ENCODE measurements around the gene SRRT.
A peak's percentile ranks its signal among the peaks of the same experiment; 100 is the strongest.
"Not testable (repeated sequence)": the region's sequence is repeated elsewhere in the genome, so short reads cannot be mapped to it uniquely, and the experiment has no call there.

Gene SRRT

GRCh38 chr7:100895956-100896731 is 21.2 kb downstream of the SRRT start:
- DNase-seq, result no peak

DNA sequence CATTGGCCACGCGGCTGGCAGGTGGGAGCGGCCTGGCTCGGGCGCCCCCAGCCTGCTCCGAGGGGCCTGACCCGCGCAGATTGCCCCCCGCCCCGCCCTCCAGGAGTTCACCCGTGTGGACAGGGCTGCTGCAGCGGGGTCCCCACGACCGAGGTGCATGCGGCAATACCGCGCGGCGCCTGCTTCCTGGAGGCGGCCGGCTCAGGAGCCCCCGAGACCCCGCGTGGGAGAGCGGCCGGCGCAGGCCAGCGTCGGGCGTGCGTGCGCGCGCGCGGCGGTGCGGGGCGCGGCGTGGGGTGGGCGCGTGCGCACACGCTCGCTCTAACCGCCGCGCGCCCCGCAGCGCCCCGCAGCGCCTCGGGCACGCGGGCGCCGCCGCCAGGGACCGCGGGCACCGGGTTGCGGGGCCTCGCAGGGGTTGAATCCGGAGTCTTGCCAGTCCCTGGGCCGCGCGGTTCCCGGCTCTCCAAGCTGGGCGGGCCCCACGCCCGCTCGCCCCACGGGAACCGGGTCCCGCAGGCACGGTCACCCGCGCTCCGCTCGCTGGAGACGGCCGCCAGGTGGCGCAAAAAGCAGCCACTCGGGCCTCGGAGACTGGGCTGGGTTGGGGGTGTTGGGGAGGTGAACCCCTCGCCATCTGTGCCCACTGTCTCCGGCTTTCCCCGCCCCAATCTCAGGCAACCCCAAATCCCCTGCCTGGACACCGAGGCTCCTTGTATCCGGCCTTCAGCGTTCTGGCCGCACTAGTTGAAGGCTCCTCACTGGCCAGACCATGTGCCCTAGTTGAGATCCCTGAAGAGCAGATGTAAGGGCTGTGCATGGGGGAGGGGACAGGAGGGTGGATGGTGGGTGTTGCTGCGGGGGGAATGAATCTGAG is 22.1 kb downstream of the SRRT start:
- DNase-seq, result peak; percentile 7

- no peak for DNase-seq
Measured at GRCh38 chr7:100897772-100898454, 23.0 kb downstream of the SRRT start.

DNA sequence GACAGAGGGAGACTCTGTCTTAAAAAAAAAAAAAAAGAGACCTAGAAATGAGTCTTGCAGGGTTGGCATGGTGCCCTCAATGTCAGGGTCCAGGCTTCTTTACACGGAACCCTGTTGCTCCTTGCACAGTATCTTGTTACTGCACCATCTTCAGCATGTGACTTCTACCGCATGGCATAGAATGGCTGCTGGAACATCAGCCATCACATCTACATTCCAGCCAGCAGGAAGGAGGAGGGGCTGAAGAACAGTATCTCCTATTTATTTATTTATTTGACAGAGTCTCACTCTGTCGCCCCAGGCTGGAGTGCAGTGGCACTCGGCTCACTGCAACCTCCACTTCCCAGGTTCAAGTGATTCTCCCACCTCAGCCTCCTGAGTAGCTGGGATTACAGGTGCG is 24.5 kb downstream of the SRRT start:
- no peak for DNase-seq

- no peak for DNase-seq
Measured at GRCh38 chr7:100900978-100901377, 26.1 kb downstream of the SRRT start.

GRCh38 chr7:100901921-100902332 is 27.0 kb downstream of the SRRT start:
- DNase-seq, result no peak

DNA sequence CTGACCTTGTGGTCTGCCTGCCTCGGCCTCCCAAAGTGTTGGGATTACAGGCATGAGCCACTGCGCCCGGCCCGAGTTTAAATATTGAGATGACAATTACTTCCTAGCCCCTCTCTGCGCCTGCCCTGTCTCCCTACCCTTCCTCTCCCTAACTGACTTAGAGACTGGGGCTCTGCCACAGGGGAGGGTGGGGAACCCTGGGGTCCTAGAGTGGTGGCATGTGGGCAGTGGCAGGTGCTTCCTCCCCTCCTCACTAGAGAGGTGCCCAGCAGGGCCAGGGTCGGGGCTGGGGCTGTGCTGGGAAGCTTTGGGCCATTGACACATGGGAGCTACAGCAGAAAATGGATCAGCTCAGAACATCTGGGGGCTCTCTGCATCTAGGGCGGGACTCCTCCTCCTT is 27.7 kb downstream of the SRRT start:
- no peak for DNase-seq

GRCh38 chr7:100908512-100908911 is 33.6 kb downstream of the SRRT start:
- DNase-seq, result no peak

DNA sequence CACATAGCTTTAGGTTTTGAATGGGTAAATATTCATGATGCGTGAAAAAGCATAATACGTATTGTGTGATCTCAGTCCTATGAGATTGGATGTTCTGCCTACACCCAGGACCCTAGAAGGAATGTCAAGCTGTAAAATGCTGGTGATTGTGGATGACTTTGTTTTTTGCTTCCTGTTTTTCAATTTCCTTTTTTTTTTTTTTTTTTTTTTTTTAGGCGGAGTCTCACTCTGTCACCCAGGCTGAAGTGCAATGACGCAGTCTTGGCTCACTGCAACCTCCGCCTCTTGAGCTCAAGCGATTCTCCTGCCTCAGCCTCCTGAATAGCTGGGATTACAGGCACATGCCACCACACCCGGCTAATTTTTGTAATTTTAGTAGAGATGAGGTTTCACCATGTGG is 35.5 kb downstream of the SRRT start:
- DNase-seq, result not testable (repeated sequence)

DNA sequence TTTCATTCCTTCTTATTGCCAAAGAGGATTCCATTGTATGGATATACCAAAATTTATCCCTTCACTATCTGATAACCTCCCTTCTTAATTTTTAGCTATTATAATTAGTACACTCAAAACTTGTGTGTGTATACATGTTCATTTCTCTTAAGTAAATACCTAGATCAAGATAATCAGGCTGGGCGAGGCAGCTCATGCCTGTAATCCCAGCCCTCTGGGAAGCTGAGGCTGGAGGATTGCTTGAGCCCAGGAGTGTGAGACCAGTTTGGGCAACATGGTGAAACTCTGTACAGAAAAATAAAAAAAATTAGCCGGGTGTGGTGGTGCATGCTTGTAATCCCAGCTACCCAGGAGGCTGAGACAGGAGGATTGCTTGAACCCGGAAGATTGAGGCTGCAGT is 36.6 kb downstream of the SRRT start:
- no peak for DNase-seq

DNA sequence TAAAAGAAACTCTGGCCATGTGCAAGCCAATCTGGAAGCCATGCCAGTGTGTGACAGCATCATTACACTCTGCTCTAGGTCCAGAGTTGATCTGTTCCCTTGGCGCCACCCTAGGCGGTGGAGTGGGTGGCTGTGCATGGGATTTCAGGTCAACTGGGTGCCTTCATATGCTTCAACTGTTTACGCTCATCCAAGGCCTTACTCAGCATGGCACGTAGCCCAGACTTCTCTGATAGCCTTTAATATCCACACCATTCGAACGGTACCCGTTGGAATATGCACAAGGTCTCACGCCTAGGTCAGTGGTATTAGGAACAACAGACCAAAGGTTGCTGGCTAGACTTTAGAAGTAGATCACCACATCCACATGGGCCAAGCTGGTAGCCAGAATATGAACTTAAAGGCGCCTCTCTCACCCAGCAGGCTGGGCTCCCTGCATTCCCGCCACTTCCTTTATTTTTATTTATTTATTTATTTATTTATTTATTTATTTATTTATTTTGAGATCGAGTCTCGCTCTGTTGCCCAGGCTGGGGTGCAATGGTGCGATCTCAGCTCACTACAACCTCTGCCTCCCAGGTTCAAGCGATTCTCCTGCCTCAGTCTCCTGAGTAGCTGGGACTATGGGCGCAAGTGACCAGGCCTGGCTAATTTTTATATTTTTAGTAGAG is 39.4 kb downstream of the SRRT start:
- DNase-seq, result no peak

DNA sequence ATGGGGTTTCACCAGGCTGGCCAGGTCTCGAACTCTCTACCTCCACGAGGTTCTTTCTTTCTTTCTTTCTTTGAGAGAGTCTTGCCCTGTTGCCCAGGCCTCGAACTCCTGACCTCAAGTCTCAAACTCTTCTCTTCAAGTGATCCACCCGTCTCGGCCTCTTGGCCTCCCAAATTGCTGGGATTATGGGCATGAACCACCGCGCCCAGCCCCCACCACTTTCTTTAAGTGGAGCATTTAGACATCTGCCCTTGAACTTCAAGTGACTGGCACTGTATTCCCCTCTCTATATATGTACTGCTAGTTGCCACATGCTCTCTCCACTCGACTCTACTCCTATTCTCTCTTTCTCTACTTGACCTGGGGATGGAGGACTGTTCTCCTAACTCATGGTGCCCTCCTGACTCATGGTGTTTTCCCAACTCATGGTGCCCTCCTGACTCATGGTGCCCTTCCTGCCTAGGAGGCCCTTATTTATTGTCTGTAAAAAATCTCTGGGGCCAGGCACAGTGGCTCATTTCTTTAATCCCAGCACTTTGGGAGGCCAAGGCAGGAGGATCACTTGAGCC is 40.1 kb downstream of the SRRT start:
- no peak for DNase-seq

DNA sequence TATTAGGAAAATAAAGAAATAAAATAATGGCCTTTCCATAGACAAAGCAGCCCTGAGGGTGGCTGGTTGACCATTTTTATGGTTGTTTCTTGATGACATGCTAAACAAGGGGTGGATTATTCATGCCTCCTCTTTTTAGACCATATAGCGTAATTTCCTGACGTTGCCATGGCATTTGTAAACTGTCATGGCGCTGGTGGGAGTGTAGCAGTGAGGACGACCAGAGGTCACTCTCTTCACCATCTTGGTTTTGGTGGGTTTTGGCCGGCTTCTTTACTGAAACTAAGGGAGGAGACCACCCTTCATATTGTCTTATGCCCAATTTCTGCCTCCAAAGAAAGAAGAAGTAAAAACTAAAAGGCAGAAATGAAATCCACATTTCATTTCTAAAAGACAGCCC is 44.4 kb downstream of the SRRT start:
- DNase-seq, result not testable (repeated sequence)

GRCh38 chr7:100919779-100920437 is 45.0 kb downstream of the SRRT start:
- not testable (repeated sequence) for DNase-seq

DNA sequence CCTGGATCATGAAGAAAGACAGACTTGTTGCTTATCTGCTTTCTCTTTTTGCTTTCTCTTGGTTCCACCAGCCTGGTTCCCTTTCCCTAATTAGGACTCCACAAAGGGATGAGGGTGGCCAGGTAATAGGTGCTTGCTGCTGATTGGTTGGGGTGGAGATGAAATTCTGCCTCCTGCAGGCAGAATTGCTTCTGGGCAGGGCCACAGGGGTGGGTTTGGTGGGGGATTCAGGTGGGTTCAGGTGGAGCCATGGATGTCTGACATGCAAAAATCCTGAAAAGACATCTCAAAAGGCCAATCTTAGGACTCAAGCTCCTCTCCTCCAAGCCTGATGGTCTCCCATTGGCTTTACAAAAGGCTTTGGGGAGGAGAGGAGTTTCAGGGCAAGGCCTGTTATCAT is 46.1 kb downstream of the SRRT start:
- DNase-seq, result no peak

DNA sequence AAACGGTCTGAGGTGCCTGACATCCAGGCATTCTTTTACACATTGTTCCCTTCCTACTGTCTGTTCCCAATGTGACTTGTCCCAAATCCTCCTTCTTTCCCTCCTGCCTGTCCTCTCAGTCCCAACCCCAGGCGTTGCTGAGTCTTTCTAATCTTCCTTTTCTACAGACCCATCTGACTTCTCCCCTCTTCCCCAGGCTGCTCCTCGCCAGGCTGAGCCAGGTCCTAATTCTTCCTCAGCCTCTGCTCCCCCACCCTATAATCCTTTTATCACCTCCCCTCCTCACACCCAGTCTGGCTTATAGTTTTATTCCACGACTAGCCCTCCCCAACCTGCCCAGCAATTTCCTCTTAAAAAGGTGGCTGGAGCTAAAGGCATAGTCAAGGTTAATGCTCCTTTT is 48.7 kb downstream of the SRRT start:
- not testable (repeated sequence) for DNase-seq

- DNase-seq, result no peak
Measured at GRCh38 chr7:100929808-100930174, 54.9 kb downstream of the SRRT start.

DNA sequence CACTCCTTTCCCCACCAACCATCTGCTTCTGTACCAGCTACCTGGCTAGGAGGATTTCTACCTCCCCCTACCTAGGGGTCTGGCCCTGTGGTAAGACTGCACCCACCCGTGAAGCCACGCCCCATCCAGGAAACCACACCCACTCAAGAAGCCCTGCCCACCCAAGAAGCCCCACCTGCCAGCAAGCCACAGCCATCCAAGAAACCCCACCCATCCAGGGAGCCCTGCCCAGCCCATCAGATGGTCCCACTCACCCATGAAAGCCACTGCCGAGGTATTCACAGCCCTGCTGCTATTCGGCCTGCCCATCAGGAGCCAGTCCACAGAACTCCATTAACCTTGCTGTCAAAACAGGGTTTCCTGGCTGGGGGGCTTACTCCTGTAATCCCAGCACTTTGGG is 58.8 kb downstream of the SRRT start:
- DNase-seq, result no peak

- not testable (repeated sequence) for DNase-seq
Measured at GRCh38 chr7:100935381-100935780, 60.5 kb downstream of the SRRT start.

DNA sequence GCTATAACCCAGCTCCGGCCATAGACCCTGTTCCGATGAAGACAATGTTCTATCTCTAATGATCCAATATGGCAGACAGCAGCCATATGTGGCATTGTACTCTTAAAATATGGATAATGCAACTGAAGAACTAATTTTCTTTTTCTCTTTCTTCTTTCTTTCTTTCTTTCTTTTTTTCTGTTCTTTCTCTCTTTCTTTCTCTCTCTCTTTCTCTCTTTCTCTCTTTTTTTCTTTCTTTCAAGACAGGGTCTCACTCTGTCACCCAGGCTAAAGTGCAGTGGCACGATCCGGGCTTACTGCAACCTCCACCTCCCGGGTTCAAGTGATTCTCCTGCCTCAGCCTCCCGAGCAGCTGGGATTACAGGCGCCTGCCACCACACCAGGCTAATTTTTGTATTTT is 61.3 kb downstream of the SRRT start:
- DNase-seq, result not testable (repeated sequence)
